Stomach (tissue), 9 donors: ENCODE measurements around the gene NRCAM. TPM values are rescaled to one million over a fixed set of nuclear protein-coding genes. Genes with fewer than 3 reads are reported as not detected.

Experiments used
- DNase-seq, 2 donors: peaks; one replicate each; pipeline versions ENCODE4 v3.0.0 to v3.0.0-alpha.2; 2013 to 2019
- H3K27ac ChIP-seq, 5 donors: fragments of 200-600 bp in 4 of 5; sonication (generic) in 4 of 5; one replicate each; pipeline ENCODE4 v1.5.1; 2013 to 2019; ENCODE audit warnings: mild to moderate bottlenecking in 1 of 5, moderate library complexity in 1 of 5
- H3K27me3 ChIP-seq, 3 donors: fragments of 200-600 bp; sonication (generic); one replicate each; pipeline ENCODE4 v1.5.1; 2017 to 2019; ENCODE audit warnings: mixed run types in 1 of 3
- H3K36me3 ChIP-seq, 4 donors: fragments of 200-600 bp; sonication (generic); 1 replicate in 3 of 4; 2 replicates in 1 of 4; pipeline ENCODE4 v1.5.1; 2016 to 2019
- H3K4me1 ChIP-seq, 4 donors: fragments of 200-600 bp; sonication (generic); one replicate each; pipeline ENCODE4 v1.5.1; 2016 to 2019
- H3K4me3 ChIP-seq, 4 donors: fragments of 200-600 bp; sonication (generic) in 3 of 4; one replicate each; pipeline ENCODE4 v1.5.1; 2016 to 2019; ENCODE audit warnings: mild to moderate bottlenecking in 1 of 4
- H3K9me3 ChIP-seq, 4 donors: fragments of 200-600 bp; sonication (generic); one replicate each; pipeline ENCODE4 v1.5.1; 2016 to 2019
- EP300 ChIP-seq: sonication (generic); formaldehyde crosslinking; IDR thresholded peaks from one replicate; pipeline ENCODE4 v1.6.1; 2017; ENCODE audit warnings: antibody characterized with exemption
- POLR2A ChIP-seq, 4 donors: fragments of 450-650 bp; IDR thresholded peaks; one replicate each; pipeline ENCODE4 v1.6.1; 2016; ENCODE audit warnings: antibody characterized with exemption in 4 of 4, control low read depth in 2 of 4, mild to moderate bottlenecking in 1 of 4, moderate library complexity in 1 of 4
- POLR2AphosphoS5 ChIP-seq, 3 donors: sonication (generic); formaldehyde crosslinking; IDR thresholded peaks; one replicate each; pipeline ENCODE4 v1.6.1; 2016; ENCODE audit warnings: antibody characterized with exemption in 3 of 3
- WGBS, 5 donors: extraction: QIAGEN DNeasy Blood & Tissue Kit in 3 of 5; methylation state at CpG; one replicate each; pipeline versions ENCODE4 v1.1.5 to v1.1.7; 2013 to 2018; 5-methylcytosine and 5-hydroxymethylcytosine counted together
- intact Hi-C: fragments of 100-400 bp; cut with DNase I; formaldehyde crosslinking; loops from one replicate; pipeline ENCODE4 v1.15.1; 2023; ENCODE audit warnings: low total_unique reads
- polyA plus RNA-seq, 3 donors: library from polyadenylated mRNA; stranded (reverse); fragments of 200-250 nt; gene quantifications; one replicate each; pipeline ENCODE4 v1.2.3, GENCODE V29; 2013
- total RNA-seq, 5 donors: library from RNA; depleted of rRNA; stranded (reverse); fragments of >200 nt; gene quantifications; one replicate each; pipeline versions ENCODE4 v1.1.0 to v1.2.3, GENCODE V29; 2014 to 2016
- TF ChIP-seq, protein P1 (sequence below), 7 experiments: fragments of 450-650 bp in 4 of 7; fragments of 200-600 bp in 3 of 7; sonication (generic) in 3 of 7; IDR thresholded peaks; one replicate each; pipeline ENCODE4 v1.5.1; 2016 to 2019; ENCODE audit warnings: antibody characterized with exemption in 7 of 7, control low read depth in 2 of 7, mild to moderate bottlenecking in 1 of 7
- donor health status: healthy with polysubstance abuse.
- donor health status: Bipolar disorder and iron deficiency.
- donor health status: healthy.

NRCAM gene
- total and polyA plus RNA-seq, 8 donors, result 1.2 to 9.4 (median 2.3) TPM

DNA sequence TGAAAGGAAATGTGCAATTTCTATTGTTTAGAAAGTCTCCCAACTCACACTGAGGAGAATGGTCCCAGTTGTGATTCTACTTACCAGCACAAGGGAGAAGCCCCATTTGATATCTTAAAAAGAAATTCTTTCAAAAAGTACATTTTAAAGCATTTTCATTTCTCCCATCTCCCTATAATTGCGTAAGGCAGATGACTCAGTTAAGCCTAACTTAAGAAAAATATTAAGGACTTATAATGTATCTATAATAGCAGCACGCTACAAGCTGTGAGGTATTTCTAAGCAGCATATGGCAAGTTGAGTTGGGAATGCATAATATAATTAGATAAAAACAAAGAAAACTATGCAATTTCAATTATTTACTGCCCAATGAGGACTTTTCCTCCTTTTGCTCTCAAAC is 8.5 kb upstream of the NRCAM start:
- Histone ChIP-seq H3K27me3 (no peaks in the 10 kb centered on the region), H3K9me3 (no peaks in the 10 kb centered on the region), H3K27ac (no peak overlapping the region), H3K4me1 (no peaks in the 10 kb centered on the region), H3K4me3 (no peak overlapping the region), H3K36me3 (no peaks in the 10 kb centered on the region)
- 89 to 99% (median 94%) methylated on average over 2 of the region's 2 CpGs for WGBS, 5 donors
- TF ChIP-seq EP300 (no peak), POLR2AphosphoS5 (IDR thresholded peaks at IDR 0.05) (no peak), POLR2A (IDR thresholded peaks at IDR 0.05) (no peak)
- TF ChIP-seq, protein P1, sequence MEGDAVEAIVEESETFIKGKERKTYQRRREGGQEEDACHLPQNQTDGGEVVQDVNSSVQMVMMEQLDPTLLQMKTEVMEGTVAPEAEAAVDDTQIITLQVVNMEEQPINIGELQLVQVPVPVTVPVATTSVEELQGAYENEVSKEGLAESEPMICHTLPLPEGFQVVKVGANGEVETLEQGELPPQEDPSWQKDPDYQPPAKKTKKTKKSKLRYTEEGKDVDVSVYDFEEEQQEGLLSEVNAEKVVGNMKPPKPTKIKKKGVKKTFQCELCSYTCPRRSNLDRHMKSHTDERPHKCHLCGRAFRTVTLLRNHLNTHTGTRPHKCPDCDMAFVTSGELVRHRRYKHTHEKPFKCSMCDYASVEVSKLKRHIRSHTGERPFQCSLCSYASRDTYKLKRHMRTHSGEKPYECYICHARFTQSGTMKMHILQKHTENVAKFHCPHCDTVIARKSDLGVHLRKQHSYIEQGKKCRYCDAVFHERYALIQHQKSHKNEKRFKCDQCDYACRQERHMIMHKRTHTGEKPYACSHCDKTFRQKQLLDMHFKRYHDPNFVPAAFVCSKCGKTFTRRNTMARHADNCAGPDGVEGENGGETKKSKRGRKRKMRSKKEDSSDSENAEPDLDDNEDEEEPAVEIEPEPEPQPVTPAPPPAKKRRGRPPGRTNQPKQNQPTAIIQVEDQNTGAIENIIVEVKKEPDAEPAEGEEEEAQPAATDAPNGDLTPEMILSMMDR (IDR thresholded peaks at IDR 0.05), result no peak
- intact Hi-C loops, result no loop called here
- DNase-seq, result no peak

DNA sequence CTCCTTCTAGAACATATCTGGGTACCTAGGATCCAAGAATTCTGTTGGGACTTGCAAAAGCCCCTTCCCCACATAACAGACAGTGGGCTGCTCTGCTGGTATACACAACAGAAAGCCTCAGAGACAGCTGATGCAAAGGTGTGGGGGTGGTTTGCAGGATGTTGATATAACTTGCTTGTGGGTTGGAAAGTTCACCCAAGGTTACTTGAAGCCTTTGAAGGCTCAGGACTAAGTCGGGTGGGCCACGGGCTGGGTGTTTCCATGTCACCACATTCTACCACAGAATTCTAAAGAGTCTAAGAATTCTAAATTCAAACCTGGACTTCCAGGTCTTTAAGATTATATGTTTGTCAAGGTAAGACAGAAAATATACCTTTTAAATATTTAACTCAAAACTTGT is 7.4 kb upstream of the NRCAM start:
- DNase-seq, result peak in 1 of 2 donors; percentile 23
- H3K27me3 ChIP-seq, result peaks cover 0 to 11% (median 0%) of the 10 kb centered on the region in 3 donors
- TF ChIP-seq EP300 (no peak), POLR2AphosphoS5 (IDR thresholded peaks at IDR 0.05) (no peak), POLR2A (IDR thresholded peaks at IDR 0.05) (no peak)
- TF ChIP-seq, protein P1 (IDR thresholded peaks at IDR 0.05), result no peak
- H3K9me3 ChIP-seq, result no peaks in the 10 kb centered on the region
- H3K4me3 ChIP-seq, result no peak overlapping the region
- no peaks in the 10 kb centered on the region for H3K36me3 ChIP-seq
- H3K4me1 ChIP-seq, result no peaks in the 10 kb centered on the region
- intact Hi-C loops, result no loop called here
- WGBS, 5 donors, result 9 to 39% (median 26%) methylated on average over 2 of the region's 2 CpGs
- no peak overlapping the region for H3K27ac ChIP-seq

DNA sequence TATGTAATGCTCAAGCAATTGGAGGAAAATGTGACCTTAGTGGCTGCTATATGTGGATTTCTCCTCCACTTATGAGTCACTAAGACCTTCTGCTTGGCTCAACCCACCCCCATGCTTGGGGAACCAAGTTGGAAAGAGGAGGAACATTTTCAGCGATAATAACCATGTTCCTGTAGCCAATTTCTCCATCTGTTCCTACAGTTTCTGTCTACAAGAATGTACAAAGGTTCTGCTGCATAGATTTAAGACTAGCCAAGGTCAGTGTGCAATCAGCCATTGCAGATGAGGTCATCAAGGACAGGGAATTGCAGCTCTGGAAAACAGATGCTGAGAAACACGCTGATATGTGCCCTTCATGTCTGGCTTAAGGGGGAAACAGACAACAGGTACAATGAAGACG is 5.6 kb upstream of the NRCAM start:
- Histone ChIP-seq H3K4me1 (peaks cover under 1 to 5% (median 5%) of the 10 kb centered on the region in 4 donors), H3K36me3 (no peaks in the 10 kb centered on the region), H3K27me3 (peaks cover 0 to 29% (median 0%) of the 10 kb centered on the region in 3 donors), H3K27ac (no peak overlapping the region), H3K4me3 (no peak overlapping the region), H3K9me3 (no peaks in the 10 kb centered on the region)
- peak in 1 of 2 donors; percentile 29 for DNase-seq
- intact Hi-C loops, result no loop called here
- WGBS, 5 donors, result 76 to 86% (median 83%) methylated on average over 3 of the region's 3 CpGs
- TF ChIP-seq POLR2AphosphoS5 (IDR thresholded peaks at IDR 0.05), result no peak
- TF ChIP-seq, protein P1 (IDR thresholded peaks at IDR 0.05), result no peak
- no peak for TF ChIP-seq EP300

DNA sequence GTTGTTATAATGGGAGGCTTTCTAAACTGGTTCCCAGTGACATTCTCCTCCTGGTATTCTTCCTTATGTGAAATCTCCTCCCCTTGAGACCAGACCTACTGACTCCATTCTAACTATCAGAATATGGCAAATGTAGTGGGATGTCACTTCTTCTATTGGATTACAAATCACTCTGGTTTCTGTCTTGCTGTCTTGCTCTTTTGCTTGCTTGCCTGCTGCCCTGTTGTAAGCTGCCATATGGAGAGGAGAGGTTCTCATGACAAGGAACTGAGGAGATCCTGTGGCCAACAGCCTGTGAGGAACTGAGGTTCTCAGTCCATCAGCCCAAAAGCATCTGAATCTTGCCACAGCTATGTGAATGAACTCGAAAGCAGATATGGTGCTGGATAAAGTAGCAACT is 4.7 kb upstream of the NRCAM start:
- TF ChIP-seq, protein P1 (IDR thresholded peaks at IDR 0.05), result no peak
- TF ChIP-seq POLR2AphosphoS5 (IDR thresholded peaks at IDR 0.05) (no peak), EP300 (no peak), POLR2A (IDR thresholded peaks at IDR 0.05) (no peak)
- no peak for DNase-seq
- Histone ChIP-seq H3K9me3 (no peaks in the 10 kb centered on the region), H3K36me3 (no peaks in the 10 kb centered on the region), H3K4me3 (no peak overlapping the region), H3K4me1 (peaks cover 9 to 14% (median 14%) of the 10 kb centered on the region in 4 donors), H3K27me3 (peaks cover under 1 to 38% (median 9%) of the 10 kb centered on the region in 3 donors), H3K27ac (no peak overlapping the region)
- WGBS, 5 donors, result 83 to 100% (median 93%) methylated on average over 1 of the region's 1 CpG
- intact Hi-C loops, result no loop called here
